GM23338 (cell line): ENCODE results near the gene PLEKHG4B. TPM values are rescaled to one million over a fixed set of nuclear protein-coding genes. Genes with fewer than 3 reads are reported as not detected.

Experiments
- ATAC-seq: fragments of 200-7000 bp; cut with Tn5 transposase; 3 replicates; pipeline ENCODE4 v1.9.1; 2020
- DNase-seq: peaks from one replicate; pipeline ENCODE4 v3.0.0-alpha.2; 2015; ENCODE audit warnings: low spot score
- H2AFZ ChIP-seq: fragments of 200-600 bp; sonication (generic); 2 replicates; pipeline ENCODE4 v1.8.0; 2016; ENCODE audit warnings: antibody characterized with exemption, mild to moderate bottlenecking, moderate library complexity
- H3F3A ChIP-seq: fragments of 200-600 bp; sonication (generic); replicated peaks from 2 replicates; pipeline ENCODE4 v1.8.0; 2017; ENCODE audit warnings: antibody characterized with exemption, mixed run types, low read depth
- H3K27ac ChIP-seq: fragments of 200-600 bp; sonication (generic); 2 replicates; pipeline ENCODE4 v1.6.1; 2016; ENCODE audit warnings: low read depth
- H3K27me3 ChIP-seq: fragments of 200-600 bp; sonication (generic); 2 replicates; pipeline ENCODE4 v1.8.0; 2016; ENCODE audit warnings: mild to moderate bottlenecking, mixed run types, moderate library complexity; ENCODE audit not compliant: insufficient read depth
- H3K36me3 ChIP-seq: fragments of 200-600 bp; sonication (generic); 2 replicates; pipeline ENCODE4 v1.8.0; 2016; ENCODE audit warnings: mild to moderate bottlenecking; ENCODE audit not compliant: insufficient read depth
- H3K4me1 ChIP-seq: fragments of 200-600 bp; sonication (generic); 2 replicates; pipeline ENCODE4 v1.8.0; 2016; ENCODE audit warnings: mild to moderate bottlenecking, moderate library complexity; ENCODE audit not compliant: insufficient read depth
- H3K4me2 ChIP-seq: fragments of 200-600 bp; sonication (generic); 2 replicates; pipeline ENCODE4 v1.7.1; 2017; ENCODE audit warnings: mixed run types
- H3K4me3 ChIP-seq: fragments of 200-600 bp; sonication (generic); 2 replicates; pipeline ENCODE4 v1.6.1; 2016; ENCODE audit warnings: mixed run types
- H3K79me2 ChIP-seq: fragments of 200-600 bp; sonication (generic); replicated peaks from 2 replicates; pipeline ENCODE4 v1.8.0; 2017; ENCODE audit warnings: mild to moderate bottlenecking; ENCODE audit not compliant: insufficient read depth
- H3K9me2 ChIP-seq: fragments of 200-600 bp; sonication (generic); 2 replicates; pipeline ENCODE4 v1.8.0; 2017; ENCODE audit not compliant: insufficient read depth
- H4K20me1 ChIP-seq: fragments of 200-600 bp; sonication (generic); replicated peaks from 2 replicates; pipeline ENCODE4 v1.8.0; 2017; ENCODE audit warnings: mild to moderate bottlenecking; ENCODE audit not compliant: insufficient read depth
- H3K27ac Mint-ChIP-seq: 2 replicates; pipeline ENCODE4 v1.8.0; 2020; ENCODE audit warnings: inconsistent platforms, mild to moderate bottlenecking, moderate library complexity, mixed read lengths
- H3K27me3 Mint-ChIP-seq: 3 replicates; pipeline ENCODE4 v1.8.0; 2022; ENCODE audit warnings: low read depth, mild to moderate bottlenecking, moderate library complexity, mixed read lengths, inconsistent platforms; ENCODE audit not compliant: insufficient read depth, poor library complexity
- H3K36me3 Mint-ChIP-seq: 3 replicates; pipeline ENCODE4 v1.8.0; 2021; ENCODE audit warnings: low read depth, mild to moderate bottlenecking, inconsistent platforms, moderate library complexity, mixed read lengths
- H3K4me1 Mint-ChIP-seq: 3 replicates; pipeline ENCODE4 v1.8.0; 2020; ENCODE audit warnings: mild to moderate bottlenecking, inconsistent platforms, mixed read lengths
- H3K4me3 Mint-ChIP-seq: 3 replicates; pipeline ENCODE4 v1.8.0; 2021; ENCODE audit warnings: moderate library complexity, mild to moderate bottlenecking, inconsistent platforms, mixed read lengths
- H3K9me3 Mint-ChIP-seq: 3 replicates; pipeline ENCODE4 v1.8.0; 2020; ENCODE audit warnings: moderate library complexity, mild to moderate bottlenecking, inconsistent platforms, mixed read lengths
- CREB1 ChIP-seq: fragments of 250-450 bp; sonication (Bioruptor Pico); IDR thresholded peaks from 2 replicates; pipeline ENCODE4 v1.5.0; 2020; ENCODE audit warnings: low read depth, mild to moderate bottlenecking, moderate library complexity
- EZH2 ChIP-seq: fragments of 200-600 bp; sonication (generic); IDR thresholded peaks from one replicate; pipeline ENCODE4 v1.8.0; 2017; ENCODE audit warnings: antibody characterized with exemption, mild to moderate bottlenecking, low read depth; ENCODE audit not compliant: unreplicated experiment
- EZH2phosphoT487 ChIP-seq: fragments of 200-600 bp; sonication (generic); IDR thresholded peaks from one replicate; pipeline ENCODE4 v1.8.1; 2018; ENCODE audit warnings: antibody characterized with exemption; ENCODE audit not compliant: unreplicated experiment
- JUNB ChIP-seq: IDR thresholded peaks from one replicate; pipeline ENCODE4 v1.6.1; 2016; ENCODE audit warnings: antibody characterized with exemption; ENCODE audit not compliant: unreplicated experiment
- NANOG ChIP-seq: IDR thresholded peaks from 2 replicates; pipeline ENCODE4 v1.6.1; 2016; ENCODE audit warnings: antibody characterized with exemption, borderline replicate concordance
- POLR2AphosphoS5 ChIP-seq: IDR thresholded peaks from 2 replicates; pipeline ENCODE4 v1.6.1; 2016; ENCODE audit warnings: antibody characterized with exemption, low read depth
- STAT1 ChIP-seq: IDR thresholded peaks from one replicate; pipeline ENCODE4 v1.6.1; 2016; ENCODE audit warnings: antibody characterized with exemption; ENCODE audit not compliant: unreplicated experiment
- ZNF114 ChIP-seq: fragments of 250-450 bp; sonication (Bioruptor Pico); IDR thresholded peaks from 2 replicates; pipeline ENCODE4 v1.5.0; 2020; ENCODE audit warnings: mild to moderate bottlenecking, moderate library complexity
- ZNF331 ChIP-seq: fragments of 250-450 bp; sonication (Bioruptor Pico); IDR thresholded peaks from 2 replicates; pipeline ENCODE4 v1.5.0; 2020; ENCODE audit warnings: low read depth, mild to moderate bottlenecking, moderate library complexity
- polyA plus RNA-seq: library from polyadenylated mRNA; unstranded; fragments of >200 nt; fragmentation: Nextera tagmentation; extraction: Ambion mirVana; gene quantifications from 2 replicates; pipeline ENCODE4 v1.2.1, GENCODE V29; 2016
- total RNA-seq: library from RNA; depleted of rRNA; stranded (reverse); fragments of >200 nt; shearing (Covaris generic); gene quantifications from 2 replicates; pipeline ENCODE4 v1.2.3, GENCODE V29; 2014
- TF ChIP-seq, protein P1 (sequence below): fragments of 250-450 bp; sonication (Bioruptor Pico); IDR thresholded peaks from 2 replicates; pipeline ENCODE4 v1.5.0; 2020; ENCODE audit warnings: mild to moderate bottlenecking, moderate library complexity
- TF ChIP-seq, protein P2 (sequence below): IDR thresholded peaks from 2 replicates; pipeline ENCODE4 v1.6.1; 2016; ENCODE audit warnings: antibody characterized with exemption
- TF ChIP-seq, protein P3 (sequence below): IDR thresholded peaks from one replicate; pipeline ENCODE4 v1.6.1; 2018; ENCODE audit warnings: antibody characterized with exemption; ENCODE audit not compliant: unreplicated experiment
- TF ChIP-seq, protein P4 (sequence below), 2 experiments: fragments of 200-600 bp in 1 of 2; sonication (generic) in 1 of 2; conservative IDR thresholded peaks; 2 replicates each; pipeline versions ENCODE4 v1.5.1 to v1.6.1; 2016 to 2017; ENCODE audit warnings: antibody characterized with exemption in 2 of 2, low read depth in 2 of 2, mild to moderate bottlenecking in 2 of 2, moderate library complexity in 1 of 2

The PLEKHG4B gene
- total and polyA plus RNA-seq, 2 experiments from 2014 or later = 33.5 to 54.8 TPM

DNA sequence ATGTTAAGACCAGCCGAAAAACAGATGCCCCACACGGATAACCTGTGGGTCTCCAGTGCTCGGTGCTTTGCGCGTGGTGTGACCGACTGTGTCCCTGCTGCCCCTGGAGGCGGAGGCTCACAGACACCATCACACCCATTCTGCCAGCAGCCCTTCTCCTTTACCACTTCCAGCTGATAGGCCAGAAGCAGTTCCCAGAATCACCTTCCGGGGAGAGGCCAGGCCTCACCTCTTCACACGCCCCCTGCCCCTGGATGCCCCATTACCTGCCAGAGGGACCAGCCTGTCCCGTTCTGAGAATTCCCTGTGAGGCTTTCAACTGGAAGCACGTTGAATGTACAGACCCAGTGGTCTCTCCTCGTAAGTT, 77.7 kb downstream of the PLEKHG4B start:
- Histone ChIP-seq H3F3A (no peaks in the 10 kb centered on the region), H3K36me3 (no peaks in the 10 kb centered on the region), H3K79me2 (no peaks in the 10 kb centered on the region), H2AFZ (no peak overlapping the region), H3K9me2 (no peaks in the 10 kb centered on the region), H3K4me1 (no peaks in the 10 kb centered on the region), H4K20me1 (no peaks in the 10 kb centered on the region; the same call in 1 of the 2 replicates), H3K4me3 (no peak overlapping the region), H3K27me3 (no peaks in the 10 kb centered on the region), H3K27ac (no peak overlapping the region), H3K4me2 (no peak overlapping the region)
- H3K27me3 Mint-ChIP-seq = peaks cover 13% of the 10 kb centered on the region
- ATAC-seq (peak; percentile 28), DNase-seq (no peak)
- H3K4me3 Mint-ChIP-seq = no peak overlapping the region
- H3K4me1 Mint-ChIP-seq = peaks cover 5% of the 10 kb centered on the region; the same call in 1 of the 3 replicates
- H3K36me3 Mint-ChIP-seq = peaks cover 36% of the 10 kb centered on the region
- TF ChIP-seq, protein P1, sequence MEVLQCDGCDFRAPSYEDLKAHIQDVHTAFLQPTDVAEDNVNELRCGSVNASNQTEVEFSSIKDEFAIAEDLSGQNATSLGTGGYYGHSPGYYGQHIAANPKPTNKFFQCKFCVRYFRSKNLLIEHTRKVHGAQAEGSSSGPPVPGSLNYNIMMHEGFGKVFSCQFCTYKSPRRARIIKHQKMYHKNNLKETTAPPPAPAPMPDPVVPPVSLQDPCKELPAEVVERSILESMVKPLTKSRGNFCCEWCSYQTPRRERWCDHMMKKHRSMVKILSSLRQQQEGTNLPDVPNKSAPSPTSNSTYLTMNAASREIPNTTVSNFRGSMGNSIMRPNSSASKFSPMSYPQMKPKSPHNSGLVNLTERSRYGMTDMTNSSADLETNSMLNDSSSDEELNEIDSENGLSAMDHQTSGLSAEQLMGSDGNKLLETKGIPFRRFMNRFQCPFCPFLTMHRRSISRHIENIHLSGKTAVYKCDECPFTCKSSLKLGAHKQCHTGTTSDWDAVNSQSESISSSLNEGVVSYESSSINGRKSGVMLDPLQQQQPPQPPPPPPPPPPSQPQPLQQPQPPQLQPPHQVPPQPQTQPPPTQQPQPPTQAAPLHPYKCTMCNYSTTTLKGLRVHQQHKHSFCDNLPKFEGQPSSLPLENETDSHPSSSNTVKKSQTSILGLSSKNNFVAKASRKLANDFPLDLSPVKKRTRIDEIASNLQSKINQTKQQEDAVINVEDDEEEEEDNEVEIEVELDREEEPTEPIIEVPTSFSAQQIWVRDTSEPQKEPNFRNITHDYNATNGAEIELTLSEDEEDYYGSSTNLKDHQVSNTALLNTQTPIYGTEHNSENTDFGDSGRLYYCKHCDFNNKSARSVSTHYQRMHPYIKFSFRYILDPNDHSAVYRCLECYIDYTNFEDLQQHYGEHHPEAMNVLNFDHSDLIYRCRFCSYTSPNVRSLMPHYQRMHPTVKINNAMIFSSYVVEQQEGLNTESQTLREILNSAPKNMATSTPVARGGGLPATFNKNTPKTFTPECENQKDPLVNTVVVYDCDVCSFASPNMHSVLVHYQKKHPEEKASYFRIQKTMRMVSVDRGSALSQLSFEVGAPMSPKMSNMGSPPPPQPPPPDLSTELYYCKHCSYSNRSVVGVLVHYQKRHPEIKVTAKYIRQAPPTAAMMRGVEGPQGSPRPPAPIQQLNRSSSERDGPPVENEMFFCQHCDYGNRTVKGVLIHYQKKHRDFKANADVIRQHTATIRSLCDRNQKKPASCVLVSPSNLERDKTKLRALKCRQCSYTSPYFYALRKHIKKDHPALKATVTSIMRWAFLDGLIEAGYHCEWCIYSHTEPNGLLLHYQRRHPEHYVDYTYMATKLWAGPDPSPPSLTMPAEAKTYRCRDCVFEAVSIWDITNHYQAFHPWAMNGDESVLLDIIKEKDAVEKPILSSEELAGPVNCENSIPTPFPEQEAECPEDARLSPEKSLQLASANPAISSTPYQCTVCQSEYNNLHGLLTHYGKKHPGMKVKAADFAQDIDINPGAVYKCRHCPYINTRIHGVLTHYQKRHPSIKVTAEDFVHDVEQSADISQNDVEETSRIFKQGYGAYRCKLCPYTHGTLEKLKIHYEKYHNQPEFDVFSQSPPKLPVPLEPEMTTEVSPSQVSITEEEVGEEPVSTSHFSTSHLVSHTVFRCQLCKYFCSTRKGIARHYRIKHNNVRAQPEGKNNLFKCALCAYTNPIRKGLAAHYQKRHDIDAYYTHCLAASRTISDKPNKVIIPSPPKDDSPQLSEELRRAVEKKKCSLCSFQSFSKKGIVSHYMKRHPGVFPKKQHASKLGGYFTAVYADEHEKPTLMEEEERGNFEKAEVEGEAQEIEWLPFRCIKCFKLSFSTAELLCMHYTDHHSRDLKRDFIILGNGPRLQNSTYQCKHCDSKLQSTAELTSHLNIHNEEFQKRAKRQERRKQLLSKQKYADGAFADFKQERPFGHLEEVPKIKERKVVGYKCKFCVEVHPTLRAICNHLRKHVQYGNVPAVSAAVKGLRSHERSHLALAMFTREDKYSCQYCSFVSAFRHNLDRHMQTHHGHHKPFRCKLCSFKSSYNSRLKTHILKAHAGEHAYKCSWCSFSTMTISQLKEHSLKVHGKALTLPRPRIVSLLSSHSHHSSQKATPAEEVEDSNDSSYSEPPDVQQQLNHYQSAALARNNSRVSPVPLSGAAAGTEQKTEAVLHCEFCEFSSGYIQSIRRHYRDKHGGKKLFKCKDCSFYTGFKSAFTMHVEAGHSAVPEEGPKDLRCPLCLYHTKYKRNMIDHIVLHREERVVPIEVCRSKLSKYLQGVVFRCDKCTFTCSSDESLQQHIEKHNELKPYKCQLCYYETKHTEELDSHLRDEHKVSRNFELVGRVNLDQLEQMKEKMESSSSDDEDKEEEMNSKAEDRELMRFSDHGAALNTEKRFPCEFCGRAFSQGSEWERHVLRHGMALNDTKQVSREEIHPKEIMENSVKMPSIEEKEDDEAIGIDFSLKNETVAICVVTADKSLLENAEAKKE (CRISPR knock-in tag) = no peak
- TF ChIP-seq STAT1 (no peak), POLR2AphosphoS5 (no peak), EZH2 (no peak), EZH2phosphoT487 (no peak), JUNB (no peak), ZNF331 (CRISPR knock-in tag) (no peak), ZNF114 (CRISPR knock-in tag) (no peak), NANOG (no peak), CREB1 (CRISPR knock-in tag) (no peak)
- TF ChIP-seq, protein P2, sequence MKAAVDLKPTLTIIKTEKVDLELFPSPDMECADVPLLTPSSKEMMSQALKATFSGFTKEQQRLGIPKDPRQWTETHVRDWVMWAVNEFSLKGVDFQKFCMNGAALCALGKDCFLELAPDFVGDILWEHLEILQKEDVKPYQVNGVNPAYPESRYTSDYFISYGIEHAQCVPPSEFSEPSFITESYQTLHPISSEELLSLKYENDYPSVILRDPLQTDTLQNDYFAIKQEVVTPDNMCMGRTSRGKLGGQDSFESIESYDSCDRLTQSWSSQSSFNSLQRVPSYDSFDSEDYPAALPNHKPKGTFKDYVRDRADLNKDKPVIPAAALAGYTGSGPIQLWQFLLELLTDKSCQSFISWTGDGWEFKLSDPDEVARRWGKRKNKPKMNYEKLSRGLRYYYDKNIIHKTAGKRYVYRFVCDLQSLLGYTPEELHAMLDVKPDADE = no peak
- TF ChIP-seq, protein P3, sequence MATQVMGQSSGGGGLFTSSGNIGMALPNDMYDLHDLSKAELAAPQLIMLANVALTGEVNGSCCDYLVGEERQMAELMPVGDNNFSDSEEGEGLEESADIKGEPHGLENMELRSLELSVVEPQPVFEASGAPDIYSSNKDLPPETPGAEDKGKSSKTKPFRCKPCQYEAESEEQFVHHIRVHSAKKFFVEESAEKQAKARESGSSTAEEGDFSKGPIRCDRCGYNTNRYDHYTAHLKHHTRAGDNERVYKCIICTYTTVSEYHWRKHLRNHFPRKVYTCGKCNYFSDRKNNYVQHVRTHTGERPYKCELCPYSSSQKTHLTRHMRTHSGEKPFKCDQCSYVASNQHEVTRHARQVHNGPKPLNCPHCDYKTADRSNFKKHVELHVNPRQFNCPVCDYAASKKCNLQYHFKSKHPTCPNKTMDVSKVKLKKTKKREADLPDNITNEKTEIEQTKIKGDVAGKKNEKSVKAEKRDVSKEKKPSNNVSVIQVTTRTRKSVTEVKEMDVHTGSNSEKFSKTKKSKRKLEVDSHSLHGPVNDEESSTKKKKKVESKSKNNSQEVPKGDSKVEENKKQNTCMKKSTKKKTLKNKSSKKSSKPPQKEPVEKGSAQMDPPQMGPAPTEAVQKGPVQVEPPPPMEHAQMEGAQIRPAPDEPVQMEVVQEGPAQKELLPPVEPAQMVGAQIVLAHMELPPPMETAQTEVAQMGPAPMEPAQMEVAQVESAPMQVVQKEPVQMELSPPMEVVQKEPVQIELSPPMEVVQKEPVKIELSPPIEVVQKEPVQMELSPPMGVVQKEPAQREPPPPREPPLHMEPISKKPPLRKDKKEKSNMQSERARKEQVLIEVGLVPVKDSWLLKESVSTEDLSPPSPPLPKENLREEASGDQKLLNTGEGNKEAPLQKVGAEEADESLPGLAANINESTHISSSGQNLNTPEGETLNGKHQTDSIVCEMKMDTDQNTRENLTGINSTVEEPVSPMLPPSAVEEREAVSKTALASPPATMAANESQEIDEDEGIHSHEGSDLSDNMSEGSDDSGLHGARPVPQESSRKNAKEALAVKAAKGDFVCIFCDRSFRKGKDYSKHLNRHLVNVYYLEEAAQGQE = no peak
- TF ChIP-seq, protein P4, sequence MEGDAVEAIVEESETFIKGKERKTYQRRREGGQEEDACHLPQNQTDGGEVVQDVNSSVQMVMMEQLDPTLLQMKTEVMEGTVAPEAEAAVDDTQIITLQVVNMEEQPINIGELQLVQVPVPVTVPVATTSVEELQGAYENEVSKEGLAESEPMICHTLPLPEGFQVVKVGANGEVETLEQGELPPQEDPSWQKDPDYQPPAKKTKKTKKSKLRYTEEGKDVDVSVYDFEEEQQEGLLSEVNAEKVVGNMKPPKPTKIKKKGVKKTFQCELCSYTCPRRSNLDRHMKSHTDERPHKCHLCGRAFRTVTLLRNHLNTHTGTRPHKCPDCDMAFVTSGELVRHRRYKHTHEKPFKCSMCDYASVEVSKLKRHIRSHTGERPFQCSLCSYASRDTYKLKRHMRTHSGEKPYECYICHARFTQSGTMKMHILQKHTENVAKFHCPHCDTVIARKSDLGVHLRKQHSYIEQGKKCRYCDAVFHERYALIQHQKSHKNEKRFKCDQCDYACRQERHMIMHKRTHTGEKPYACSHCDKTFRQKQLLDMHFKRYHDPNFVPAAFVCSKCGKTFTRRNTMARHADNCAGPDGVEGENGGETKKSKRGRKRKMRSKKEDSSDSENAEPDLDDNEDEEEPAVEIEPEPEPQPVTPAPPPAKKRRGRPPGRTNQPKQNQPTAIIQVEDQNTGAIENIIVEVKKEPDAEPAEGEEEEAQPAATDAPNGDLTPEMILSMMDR (conservative IDR thresholded peaks at IDR 0.05; ENCODE audit: low read depth in 2 of 2) = no peak
- H3K27ac Mint-ChIP-seq = no peak overlapping the region
- H3K9me3 Mint-ChIP-seq = peaks cover 6% of the 10 kb centered on the region
